NCI-H1048 (cell line): ENCODE results near the gene HEXD.
"Not testable (repeated sequence)": the region's sequence is repeated elsewhere in the genome, so short reads cannot be mapped to it uniquely, and the experiment has no call there.

ENCODE experiments used
- DNase-seq: peaks from one replicate; lab custom pipeline; 2025; lab: John Stamatoyannopoulos, UW

The HEXD gene

DNA sequence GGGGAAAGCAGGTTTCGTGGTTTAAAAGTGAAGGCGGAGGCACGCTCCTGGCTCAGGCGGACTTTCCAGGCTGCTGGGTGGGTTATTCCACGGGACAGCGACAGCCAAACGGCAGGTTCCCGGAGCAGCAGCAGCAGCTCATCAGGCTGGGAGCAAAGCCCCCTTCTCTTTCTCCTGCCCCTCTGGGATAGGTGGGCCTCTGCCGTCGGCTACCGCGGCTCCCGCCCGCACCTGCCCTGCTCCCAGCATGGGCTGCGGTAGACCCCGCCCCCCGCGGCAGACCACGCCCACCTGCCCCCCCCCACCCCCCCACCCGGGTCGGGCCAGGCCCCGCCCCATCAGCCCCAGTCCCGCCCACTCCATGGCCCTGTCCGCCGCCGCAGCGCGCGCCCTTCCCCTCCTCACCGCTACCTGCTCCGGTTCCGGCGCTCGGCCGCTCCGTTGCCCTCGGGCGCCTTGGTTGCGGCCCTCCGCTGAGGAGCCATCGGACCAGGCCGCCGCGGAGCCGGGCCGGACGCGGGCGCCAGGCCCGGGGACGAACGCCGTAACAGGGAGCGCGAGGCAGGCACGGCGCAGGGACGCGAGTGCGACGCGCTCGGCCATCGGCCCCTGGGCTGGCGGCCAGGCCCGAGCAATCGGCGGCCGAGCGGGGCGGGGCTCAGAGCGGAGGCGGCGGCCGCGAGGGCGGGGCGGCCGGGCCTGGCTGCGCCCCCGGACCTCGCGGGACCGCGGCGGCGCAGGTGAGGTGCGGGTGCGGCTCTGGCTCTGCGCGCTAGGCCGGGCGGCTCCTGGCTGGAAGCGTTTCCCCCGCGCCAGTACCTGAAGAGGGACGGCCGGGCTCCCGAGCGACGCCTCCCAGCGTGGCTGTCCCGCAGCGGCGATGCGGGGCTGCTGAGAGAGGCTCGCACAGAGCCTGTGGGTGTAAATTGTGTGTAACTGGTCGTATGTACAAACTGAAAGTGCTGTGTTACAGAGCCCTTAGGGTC is at the start of gene HEXD, which contains the start of gene OGFOD3:
TSS of gene HEXD (plus strand) at position 347 of the 986 bp plus-strand sequence. CDS start 1,453 bp downstream, outside the sequence.
TSS of gene OGFOD3 (minus strand) at position 586 of the 986 bp plus-strand sequence. CDS start at position 485, 101 bp downstream.
- DNase-seq: peak; percentile 65

DNA sequence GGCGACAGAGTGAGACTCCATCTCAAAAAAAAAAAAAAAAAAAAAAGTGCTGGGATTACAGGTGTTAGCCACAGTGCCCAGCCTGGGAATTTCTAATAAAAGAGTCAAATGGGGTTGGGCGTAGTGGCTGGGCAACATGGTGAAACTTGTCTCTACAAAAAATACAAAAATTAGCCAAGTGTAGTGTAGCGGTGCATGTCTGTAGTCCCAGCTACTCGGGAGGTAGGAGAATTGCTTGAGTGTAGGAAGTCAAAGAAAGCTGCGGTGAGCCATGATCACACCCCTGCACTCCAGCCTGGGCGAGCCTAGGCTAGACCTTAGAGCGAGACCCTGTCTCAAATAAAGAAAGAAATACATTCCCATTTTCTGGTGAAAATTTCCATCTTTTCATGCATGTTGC is 48.9 kb upstream of the HEXD start:
- DNase-seq: no peak

DNA sequence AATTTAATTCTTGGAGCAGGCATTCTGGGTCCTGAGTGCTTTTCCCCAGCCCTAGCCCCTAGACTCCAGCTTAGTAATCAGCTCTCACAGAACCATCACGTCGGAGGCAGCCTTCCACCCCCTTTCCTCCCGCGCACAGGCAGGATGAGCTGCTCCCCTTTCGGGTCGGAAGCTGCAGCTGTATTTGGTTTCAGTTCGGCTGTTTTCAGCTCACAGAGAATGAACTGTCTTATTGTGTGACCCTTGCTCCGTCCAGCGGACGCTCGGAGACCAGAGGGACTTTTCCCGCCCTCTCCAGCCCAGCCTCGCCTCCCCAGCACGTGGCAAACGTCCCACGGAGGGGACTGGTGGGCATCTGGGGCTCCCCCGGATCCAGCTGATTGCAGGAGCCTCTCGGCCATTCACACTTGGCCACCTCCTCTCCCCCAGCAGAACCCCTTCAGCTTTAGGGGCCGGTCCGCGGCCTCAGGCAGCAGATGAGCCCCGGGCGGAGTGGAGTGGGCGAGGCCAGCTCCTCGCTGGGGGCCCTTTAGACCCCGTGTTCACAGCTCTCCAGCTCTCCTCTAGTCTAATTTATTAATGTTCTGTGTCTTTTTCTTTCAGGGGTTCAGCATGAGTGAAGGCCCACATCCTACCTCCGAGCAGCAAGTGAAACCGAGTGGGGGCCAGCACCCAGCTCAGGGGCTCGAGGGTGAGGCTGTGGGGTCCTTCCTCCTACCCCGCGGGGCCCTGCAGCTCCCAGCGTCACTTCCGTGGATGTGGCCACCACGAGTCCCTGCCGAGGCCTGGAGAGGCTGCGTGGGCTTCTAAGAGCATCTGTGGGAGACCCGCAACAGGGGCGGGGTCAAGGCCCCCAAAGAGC is 47.4 kb upstream of the HEXD start:
- DNase-seq: no peak

- DNase-seq: no peak
Measured at GRCh38 chr17:82371333-82372248, 46.6 kb upstream of the HEXD start, which contains the start of gene UTS2R. UTS2R (plus strand) TSS chr17:82371765; CDS start chr17:82374325, 2,560 bp downstream.

DNA sequence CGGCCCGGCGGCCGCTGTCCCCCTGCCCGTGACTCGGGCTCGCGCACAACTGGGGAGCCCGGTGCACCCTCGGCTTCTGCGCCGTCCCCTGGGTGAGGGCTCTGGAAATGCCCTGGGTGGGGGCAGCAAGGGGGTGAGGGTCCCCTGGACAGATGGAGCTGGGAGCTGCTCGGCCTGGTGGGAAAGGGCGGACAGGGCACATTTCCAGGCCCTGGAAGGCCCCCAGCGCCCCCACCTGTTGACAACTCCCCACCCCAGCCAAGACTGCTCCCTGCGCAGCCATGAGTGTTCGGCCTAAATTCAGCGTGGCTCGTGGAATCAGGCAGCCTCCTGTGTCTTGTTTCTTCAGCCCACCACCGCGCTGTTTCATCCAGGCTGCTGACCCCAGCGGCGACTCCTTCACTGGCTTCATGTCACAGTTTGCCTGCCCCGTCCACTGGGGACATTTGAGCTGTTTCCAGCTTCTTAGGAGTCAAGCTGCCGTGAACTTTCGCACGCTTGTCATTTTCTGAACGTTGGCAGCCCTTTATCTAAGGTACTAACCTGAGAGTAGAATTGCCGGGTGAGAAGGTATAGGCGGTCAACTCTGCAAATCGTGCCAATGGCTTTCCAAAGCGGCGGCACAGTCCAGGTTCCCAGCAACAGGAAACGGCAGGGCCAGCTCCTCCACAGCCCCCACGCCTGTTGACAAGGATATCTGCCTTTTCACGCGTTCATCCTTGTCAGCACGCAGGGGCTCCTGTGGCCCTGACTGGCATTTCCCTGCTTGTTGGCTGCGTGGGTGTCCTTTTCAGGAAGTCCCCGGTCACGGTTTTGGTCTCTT is 45.7 kb upstream of the HEXD start:
- no peak for DNase-seq

DNA sequence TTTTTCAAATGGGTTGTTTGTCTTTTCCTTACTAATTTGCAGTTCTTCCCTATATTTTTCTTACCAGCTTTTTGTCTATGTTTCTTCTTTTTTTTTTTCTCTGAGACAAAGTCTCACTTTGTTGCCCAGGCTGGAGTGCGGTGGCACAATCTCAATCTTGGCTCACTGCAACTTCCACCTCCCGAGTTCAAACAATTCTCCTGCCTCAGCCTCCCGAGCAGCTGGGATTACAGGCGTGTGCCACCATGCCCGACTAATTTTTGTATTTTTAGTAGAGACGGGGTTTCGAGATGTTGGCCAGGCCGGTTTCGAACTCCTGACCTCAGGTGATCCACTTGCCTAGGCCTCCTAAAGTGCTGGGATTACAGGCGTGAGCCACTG is 45.1 kb upstream of the HEXD start:
- not testable (repeated sequence) for DNase-seq

DNA sequence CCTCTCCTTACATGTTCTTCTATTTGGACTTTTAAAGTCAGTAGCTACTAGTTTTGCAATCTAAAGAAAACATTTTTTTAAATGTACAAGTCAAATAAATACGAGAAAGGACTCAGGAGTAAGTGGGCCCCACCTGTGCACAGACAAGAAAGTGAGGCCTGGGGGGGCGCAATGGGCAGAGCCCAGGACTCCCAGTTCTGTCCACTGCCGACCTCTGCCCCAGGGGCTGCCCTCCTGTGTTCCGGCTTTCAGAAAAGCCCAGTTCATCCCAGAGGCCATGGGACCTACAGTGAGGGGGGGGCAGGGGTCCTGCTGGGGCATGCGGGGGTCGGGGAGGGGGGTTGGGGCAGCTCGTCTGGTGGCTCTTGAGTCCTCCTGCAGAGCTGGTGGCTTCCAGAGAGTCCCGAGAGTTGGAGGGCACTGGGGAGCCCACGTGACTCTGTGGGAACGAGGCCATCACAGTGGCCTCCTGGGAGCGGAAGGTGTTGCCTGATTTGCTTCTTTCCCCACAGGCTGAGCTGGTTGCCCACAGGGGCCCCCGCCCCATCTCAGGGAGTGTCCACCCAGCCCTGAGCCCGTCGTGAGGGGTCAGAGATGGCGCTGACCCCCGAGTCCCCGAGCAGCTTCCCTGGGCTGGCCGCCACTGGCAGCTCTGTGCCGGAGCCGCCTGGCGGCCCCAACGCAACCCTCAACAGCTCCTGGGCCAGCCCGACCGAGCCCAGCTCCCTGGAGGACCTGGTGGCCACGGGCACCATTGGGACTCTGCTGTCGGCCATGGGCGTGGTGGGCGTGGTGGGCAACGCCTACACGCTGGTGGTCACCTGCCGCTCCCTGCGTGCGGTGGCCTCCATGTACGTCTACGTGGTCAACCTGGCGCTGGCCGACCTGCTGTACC is 44.2 kb upstream of the HEXD start:
- no peak for DNase-seq

DNA sequence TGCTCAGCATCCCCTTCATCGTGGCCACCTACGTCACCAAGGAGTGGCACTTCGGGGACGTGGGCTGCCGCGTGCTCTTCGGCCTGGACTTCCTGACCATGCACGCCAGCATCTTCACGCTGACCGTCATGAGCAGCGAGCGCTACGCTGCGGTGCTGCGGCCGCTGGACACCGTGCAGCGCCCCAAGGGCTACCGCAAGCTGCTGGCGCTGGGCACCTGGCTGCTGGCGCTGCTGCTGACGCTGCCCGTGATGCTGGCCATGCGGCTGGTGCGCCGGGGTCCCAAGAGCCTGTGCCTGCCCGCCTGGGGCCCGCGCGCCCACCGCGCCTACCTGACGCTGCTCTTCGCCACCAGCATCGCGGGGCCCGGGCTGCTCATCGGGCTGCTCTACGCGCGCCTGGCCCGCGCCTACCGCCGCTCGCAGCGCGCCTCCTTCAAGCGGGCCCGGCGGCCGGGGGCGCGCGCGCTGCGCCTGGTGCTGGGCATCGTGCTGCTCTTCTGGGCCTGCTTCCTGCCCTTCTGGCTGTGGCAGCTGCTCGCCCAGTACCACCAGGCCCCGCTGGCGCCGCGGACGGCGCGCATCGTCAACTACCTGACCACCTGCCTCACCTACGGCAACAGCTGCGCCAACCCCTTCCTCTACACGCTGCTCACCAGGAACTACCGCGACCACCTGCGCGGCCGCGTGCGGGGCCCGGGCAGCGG is 43.4 kb upstream of the HEXD start:
- DNase-seq: no peak

DNA sequence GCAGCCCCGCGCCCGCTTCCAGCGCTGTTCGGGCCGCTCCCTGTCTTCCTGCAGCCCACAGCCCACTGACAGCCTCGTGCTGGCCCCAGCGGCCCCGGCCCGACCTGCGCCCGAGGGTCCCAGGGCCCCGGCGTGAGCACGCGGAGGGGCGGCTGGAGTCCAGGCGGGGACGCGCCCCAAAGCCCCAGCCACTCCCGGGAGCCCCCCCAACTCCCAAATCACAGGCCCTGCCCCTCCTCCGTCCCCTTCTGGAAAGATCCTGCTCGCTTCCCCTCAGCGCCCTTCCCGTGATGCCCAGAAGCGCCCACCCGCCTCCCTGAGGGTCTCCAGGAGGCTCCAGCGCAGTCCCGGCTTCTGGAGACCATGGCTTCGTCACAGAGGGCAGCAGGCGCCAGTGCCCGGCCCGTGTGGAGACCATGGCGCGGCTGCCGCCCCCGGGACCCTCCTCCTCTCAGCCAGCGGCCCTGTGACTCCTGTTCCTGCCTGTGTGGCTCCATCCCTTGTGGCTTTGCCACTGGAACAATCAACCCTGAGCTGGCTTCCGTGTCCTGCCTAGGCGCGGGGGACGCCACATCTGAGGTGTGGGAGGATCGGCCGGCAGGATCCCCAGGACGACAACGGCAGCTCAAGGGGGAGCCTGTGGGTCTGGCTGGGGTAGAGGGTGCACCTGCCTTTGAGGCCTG is 42.6 kb upstream of the HEXD start:
- no peak for DNase-seq

DNA sequence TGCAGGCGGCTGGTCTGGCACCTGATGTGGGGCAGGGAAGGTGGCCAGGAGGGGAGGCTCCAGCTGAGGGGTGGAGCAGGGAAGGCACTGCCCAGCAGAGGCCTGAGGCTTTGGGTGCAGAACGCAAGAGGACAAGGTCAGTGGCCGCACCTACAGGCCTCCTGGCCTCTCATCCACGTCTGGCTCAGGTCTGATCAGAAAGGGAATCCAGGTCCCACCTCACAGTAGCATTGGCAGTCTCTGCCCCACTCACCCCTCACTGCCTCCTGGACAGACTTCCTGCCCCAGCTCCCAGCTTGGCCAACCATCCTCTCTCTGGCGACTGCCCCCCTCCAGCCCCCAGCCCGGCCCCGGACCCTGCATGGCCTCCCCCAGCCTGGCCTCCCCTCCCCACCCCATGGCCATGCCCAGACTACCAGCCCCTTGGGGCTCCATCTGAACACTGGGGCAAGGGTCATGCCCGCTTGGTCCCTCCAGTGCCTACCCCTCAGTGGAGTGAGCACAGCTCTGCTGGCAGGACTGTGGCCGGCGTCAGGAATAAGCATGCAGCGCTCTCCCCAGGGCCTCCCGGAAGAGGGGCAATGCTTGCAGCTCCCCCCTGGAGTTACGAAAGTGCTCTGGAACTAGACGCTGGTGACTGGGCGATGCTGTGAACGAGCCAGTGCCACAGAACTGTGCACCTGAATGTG is 42.0 kb upstream of the HEXD start:
- DNase-seq: no peak

DNA sequence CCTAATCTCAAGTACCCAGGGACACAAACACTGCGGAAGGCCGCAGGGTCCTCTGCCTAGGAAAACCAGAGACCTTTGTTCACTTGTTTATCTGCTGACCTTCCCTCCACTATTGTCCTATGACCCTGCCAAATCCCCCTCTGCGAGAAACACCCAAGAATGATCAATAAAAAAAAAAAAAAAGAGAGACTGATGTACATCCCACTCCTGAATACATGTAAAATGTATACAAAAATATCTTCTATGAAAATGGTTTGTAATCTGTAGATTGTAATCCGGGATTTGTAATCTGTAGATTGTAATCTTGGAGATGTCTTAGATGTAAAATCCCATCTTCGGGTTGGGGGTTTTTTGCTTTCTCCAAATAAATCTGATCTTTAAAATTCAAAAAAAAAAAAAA is 40.9 kb upstream of the HEXD start:
- DNase-seq: not testable (repeated sequence)

DNA sequence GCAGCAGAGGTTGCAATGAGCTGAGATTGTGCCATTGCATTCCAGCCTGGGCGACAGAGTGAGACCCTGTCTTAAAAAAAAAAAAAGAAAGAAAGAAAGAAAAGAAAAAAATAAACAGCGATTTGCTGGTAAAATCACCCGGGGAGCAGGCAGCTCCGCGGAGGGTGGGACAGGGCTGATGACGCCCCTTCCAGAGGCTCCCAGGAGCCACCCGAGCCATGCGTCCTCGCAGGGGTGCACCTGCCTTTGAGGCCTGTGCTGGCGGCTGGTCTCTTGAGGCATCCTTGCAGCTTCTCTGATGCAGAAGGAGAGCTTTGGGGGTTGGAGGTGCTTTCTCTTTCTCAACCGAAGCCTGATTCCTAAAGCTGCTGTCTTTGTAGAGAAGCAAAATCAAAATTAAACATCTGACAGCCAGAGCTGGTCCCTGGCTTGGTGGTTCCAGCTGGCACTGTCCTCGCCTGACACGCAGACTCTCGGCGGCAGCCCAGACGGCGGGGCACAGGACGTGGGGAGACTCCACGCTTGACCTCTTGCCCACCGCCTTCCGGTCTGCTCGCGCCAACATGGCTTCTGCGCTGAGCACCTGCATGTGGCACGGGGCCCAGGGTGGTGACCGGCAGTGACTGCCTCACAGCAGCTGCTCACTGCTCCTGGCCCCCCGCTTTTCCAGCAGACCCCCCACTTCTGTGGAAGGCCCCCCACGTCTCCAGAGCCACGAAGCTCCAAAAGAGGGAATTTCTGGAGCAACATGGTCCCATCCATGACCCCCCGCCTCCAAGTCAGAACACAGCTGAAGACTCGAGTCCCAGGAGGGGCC is 40.0 kb upstream of the HEXD start:
- DNase-seq: no peak

DNA sequence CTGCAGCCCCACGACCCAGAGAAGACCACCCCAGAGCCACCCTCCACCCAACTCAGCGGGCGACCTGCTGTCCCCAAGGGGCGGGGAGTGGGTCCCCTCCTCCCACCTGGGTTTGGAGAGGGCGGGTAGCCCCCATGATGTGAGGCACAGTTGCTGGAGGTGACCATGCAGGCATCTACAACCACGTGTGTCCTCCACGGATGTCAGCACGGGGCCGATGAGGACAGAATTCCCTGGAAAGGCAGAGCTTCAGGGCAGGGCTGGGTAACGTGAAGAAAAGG is 39.5 kb upstream of the HEXD start:
- no peak for DNase-seq

DNA sequence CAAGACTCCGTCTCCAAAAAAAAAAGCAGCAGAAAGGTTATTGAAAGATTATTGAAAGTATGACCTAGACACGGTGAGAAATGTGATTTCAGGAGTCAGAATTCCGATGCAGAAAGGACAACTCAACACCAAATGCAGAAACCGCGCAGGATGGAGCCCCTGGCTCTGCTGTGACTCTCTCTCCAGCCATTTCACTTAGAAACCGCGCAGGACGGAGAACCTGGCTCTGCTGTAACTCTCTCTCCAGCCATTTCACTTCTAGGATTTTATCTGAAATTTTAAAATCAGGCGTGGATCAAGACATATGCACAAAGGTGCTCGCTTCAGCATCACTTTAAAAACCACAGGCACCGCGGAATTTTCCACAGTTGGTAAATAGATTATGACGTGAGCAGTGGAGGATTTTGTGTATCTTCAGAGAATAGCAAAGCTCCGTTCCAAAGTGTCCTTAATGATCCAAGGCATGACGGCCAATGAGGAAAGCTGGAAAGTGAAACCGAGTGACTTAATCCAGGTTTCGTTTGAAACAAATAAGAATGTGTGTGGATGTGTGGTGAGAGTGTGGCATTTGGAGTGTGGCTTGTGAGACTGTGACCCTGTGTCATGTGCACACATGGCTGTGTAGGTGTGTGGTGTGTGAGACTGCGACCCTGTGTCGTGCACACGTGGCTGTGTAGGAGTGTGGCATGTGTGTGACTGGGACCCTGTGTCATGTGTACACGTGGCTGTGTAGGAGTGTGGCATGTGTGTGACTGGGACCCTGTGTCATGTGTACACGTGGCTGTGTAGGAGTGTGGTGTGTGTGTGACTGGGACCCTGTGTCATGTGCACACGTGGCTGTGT is 37.1 kb upstream of the HEXD start:
- DNase-seq: no peak

GRCh38 chr17:82381703-82382009 is 36.5 kb upstream of the HEXD start:
- DNase-seq: not testable (repeated sequence)

DNA sequence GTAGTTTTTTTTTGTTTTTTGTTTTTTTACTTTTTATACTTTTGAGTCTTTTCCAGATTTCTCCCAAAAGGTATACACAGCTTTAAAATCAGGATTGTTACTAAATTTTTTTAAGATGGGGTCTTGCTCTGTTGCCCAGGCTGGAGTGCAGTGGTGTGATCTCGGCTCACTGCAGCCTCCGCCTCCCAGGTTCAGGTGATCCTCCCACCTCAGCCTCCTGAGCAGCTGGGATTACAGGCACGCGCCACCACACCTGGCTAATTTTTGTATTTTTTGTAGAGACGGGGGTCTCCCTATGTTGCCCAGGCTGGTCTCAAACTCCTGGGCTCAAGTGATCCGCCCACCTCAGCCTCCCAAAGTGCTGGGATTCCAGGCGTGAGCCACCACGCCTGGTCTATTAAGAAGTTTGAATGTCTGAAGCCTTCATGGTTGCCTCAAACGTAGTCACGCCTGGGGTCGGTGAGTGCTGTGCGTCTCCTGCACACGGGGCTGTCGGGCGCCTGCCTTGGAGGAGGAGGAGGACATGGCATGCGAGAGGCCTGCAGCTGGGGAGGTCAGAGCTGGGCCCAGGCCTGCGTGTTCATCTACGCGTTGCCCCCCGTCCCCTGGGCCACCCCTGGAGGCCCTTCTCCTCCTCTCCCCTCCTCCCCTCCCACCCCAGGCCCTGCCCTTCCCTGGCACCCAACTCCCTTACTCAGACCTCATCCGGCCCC is 35.8 kb upstream of the HEXD start:
- not testable (repeated sequence) for DNase-seq
